ENCODE data around the gene DAB2IP.

- TF ChIP-seq EZH2 (IDR thresholded peaks at IDR 0.05; ENCODE audit: low read length) (no peak), CTCF (optimal IDR thresholded peaks at IDR 0.05 in 1 of 3, IDR thresholded peaks at IDR 0.05 in 1 of 3, conservative IDR thresholded peaks at IDR 0.05 in 1 of 3; ENCODE audit: extremely low read depth in 1 of 3, insufficient read depth in 2 of 3, low read length in 3 of 3) (no peak)
These were observed 50.4 kb downstream of the DAB2IP start for GRCh38 chr9:121701736-121702261.
